Measurements from ENCODE around the gene SDR39U1.

DNA sequence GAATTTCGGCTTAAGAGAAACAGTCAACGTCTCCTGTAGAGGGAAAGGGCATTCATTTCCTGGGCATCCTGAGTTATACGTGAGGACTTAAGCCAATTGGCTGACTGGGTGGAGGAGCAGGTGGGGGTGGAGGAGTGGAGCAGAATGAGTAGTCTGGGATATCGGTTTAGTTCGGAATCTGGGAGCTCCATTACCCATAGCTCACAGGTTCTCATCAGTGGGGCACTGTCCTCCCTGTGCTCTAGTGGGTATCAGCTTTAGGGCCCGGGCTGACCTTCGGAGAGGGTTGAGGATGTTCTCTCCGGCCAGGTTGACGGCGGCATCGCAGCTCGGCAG, 704 bp downstream of the SDR39U1 start:
- TF ChIP-seq CTCF (IDR thresholded peaks at IDR 0.05) = no peak
- TF ChIP-seq TEAD4 (CRISPR knock-in tag; IDR thresholded peaks at IDR 0.05) = no peak
- TF ChIP-seq, protein P1, sequence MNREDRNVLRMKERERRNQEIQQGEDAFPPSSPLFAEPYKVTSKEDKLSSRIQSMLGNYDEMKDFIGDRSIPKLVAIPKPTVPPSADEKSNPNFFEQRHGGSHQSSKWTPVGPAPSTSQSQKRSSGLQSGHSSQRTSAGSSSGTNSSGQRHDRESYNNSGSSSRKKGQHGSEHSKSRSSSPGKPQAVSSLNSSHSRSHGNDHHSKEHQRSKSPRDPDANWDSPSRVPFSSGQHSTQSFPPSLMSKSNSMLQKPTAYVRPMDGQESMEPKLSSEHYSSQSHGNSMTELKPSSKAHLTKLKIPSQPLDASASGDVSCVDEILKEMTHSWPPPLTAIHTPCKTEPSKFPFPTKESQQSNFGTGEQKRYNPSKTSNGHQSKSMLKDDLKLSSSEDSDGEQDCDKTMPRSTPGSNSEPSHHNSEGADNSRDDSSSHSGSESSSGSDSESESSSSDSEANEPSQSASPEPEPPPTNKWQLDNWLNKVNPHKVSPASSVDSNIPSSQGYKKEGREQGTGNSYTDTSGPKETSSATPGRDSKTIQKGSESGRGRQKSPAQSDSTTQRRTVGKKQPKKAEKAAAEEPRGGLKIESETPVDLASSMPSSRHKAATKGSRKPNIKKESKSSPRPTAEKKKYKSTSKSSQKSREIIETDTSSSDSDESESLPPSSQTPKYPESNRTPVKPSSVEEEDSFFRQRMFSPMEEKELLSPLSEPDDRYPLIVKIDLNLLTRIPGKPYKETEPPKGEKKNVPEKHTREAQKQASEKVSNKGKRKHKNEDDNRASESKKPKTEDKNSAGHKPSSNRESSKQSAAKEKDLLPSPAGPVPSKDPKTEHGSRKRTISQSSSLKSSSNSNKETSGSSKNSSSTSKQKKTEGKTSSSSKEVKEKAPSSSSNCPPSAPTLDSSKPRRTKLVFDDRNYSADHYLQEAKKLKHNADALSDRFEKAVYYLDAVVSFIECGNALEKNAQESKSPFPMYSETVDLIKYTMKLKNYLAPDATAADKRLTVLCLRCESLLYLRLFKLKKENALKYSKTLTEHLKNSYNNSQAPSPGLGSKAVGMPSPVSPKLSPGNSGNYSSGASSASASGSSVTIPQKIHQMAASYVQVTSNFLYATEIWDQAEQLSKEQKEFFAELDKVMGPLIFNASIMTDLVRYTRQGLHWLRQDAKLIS (CRISPR knock-in tag; IDR thresholded peaks at IDR 0.05; ENCODE audit: borderline replicate concordance) = no peak
- TF ChIP-seq STAT6 (CRISPR knock-in tag; conservative IDR thresholded peaks at IDR 0.05; ENCODE audit: low read depth) = no peak
- TF ChIP-seq SP1 (CRISPR knock-in tag; conservative IDR thresholded peaks at IDR 0.05) = no peak
- no peak for TF ChIP-seq MAX (CRISPR knock-in tag; IDR thresholded peaks at IDR 0.05)

Measured in WTC11 (cell line).